HFF-Myc (cell line): ENCODE data around the gene TNFRSF1B.

ENCODE experiments used
- DNase-seq: peaks from one replicate; pipeline ENCODE4 v3.0.0-alpha.2; 2011; ENCODE audit warnings: low read depth; ENCODE audit errors: extremely low read depth
- H3K4me3 ChIP-seq: replicated peaks from 2 replicates; pipeline ENCODE4 v1.5.1; 2011; ENCODE audit warnings: low read depth, mild to moderate bottlenecking, control low read depth, low read length
- CTCF ChIP-seq: IDR thresholded peaks from 2 replicates; pipeline ENCODE4 v1.5.1; 2012; ENCODE audit warnings: mild to moderate bottlenecking, low read depth, low read length, control low read depth; ENCODE audit errors: missing control alignments

TNFRSF1B gene

GRCh38 chr1:12147201-12147701 is 19.5 kb upstream of the TNFRSF1B start:
- no peak for DNase-seq
- TF ChIP-seq CTCF, result no peak
- H3K4me3 ChIP-seq, result no peak overlapping the region

DNA sequence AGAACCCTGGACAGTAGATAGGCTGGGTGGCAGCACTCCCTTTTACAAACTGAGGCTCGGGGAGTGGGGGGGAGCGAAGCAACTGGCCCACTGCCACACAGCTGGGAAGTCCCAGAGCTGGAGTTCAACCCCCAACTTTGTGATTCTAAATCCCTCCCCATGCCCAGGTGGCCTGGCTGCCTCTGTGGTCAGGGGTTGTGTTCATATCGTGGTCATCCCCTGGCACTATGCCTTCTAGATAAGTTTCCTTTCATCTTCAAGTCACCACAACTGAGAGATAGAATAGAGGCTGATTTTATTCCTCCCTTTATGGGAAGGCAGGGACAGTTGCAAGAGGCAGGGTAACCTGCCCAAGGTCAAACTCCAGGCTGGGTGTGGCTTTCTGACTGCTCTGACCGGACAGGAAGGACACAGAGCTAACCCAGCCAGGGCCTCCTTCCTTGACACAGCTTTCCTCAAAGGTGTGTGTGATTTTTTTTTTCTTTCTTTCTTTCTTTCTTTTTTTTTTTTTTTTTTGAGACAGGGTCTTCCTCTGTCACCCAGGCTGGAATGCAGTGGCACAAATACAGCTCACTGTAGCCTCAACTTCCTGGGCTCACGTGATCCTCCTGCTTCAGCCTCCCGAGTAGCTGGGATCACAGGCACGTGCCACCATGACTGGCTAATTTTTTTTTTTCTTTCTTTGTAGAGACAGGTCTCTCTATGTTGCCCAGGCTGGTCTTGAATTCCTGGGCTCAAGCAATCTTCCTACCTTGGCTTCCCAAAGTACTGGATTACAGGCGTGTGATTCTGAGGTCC is 18.4 kb upstream of the TNFRSF1B start:
- no peak for DNase-seq
- TF ChIP-seq CTCF, result no peak
- no peak overlapping the region for H3K4me3 ChIP-seq

- H3K4me3 ChIP-seq, result no peak overlapping the region
- DNase-seq, result no peak
- TF ChIP-seq CTCF, result no peak
Observed at GRCh38 chr1:12148958-12149790, 17.6 kb upstream of the TNFRSF1B start.

DNA sequence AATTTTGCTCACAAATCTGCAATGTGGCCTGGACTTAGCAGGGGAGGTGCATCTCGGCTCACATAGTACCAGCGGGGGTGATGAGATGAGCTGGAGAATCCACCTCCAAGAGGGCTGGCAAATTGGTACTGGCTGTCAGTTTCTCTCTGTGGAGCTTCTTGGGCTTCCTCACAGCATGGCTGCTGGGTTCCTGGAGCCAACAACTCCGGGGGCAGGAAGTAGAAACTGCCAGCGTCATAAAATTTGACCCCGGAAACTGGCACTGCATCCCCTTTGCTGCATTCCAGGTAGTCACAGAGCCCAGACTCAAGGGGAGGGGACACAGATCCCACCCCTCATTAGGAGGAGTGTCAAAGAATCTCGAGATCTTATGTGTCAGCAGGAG is 17.0 kb upstream of the TNFRSF1B start:
- no peak overlapping the region for H3K4me3 ChIP-seq
- no peak for TF ChIP-seq CTCF
- DNase-seq, result no peak

- H3K4me3 ChIP-seq, result no peak overlapping the region
- TF ChIP-seq CTCF, result no peak
- DNase-seq, result no peak
Observed at GRCh38 chr1:12150456-12151200, 16.2 kb upstream of the TNFRSF1B start.

DNA sequence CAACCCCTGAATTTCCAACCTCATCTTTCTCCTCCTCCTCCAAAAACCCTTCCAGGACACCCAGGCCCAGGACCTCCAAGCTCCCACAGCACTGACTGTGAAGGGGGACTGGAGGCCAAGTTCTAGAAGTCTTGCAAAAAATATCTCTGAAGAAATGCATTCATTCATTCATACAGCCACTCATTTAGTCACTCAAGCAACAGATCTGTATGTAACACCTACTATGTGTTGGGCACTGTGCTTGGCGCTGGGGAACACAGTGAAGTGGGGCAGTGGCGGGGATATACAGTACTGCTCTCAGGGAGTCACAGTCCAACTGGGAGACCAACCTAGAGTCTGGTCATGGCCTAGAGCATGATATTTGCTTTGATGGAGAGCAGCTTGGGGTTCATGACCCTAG is 15.3 kb upstream of the TNFRSF1B start:
- no peak overlapping the region for H3K4me3 ChIP-seq
- DNase-seq, result no peak
- no peak for TF ChIP-seq CTCF
